ENCODE data around the gene NTRK1.
A peak's percentile ranks its signal among the peaks of the same experiment; 100 is the strongest.

Gene NTRK1

GRCh38 chr1:156899956-156900718 lies 39.5 kb downstream of the NTRK1 start:
- peak; percentile 77 for DNase-seq

GRCh38 chr1:156900896-156901589 lies 40.4 kb downstream of the NTRK1 start:
- peak; percentile 29 for DNase-seq

GRCh38 chr1:156901590-156901900 lies 40.9 kb downstream of the NTRK1 start:
- no peak for DNase-seq

GRCh38 chr1:156901966-156902915 lies 41.6 kb downstream of the NTRK1 start:
- DNase-seq = peak; percentile 58

GRCh38 chr1:156903328-156904091 lies 42.8 kb downstream of the NTRK1 start:
- DNase-seq = no peak

GRCh38 chr1:156904187-156904959 lies 43.7 kb downstream of the NTRK1 start:
- peak; percentile 43 for DNase-seq

- no peak for DNase-seq
These were observed 44.5 kb downstream of the NTRK1 start for GRCh38 chr1:156905176-156905575.

GRCh38 chr1:156905651-156906050 lies 45.0 kb downstream of the NTRK1 start:
- no peak for DNase-seq

- no peak for DNase-seq
These were observed 45.7 kb downstream of the NTRK1 start for GRCh38 chr1:156906206-156906906.

- no peak for DNase-seq
These were observed 47.9 kb downstream of the NTRK1 start for GRCh38 chr1:156908541-156908940.

- DNase-seq = no peak
These were observed 48.3 kb downstream of the NTRK1 start for GRCh38 chr1:156908955-156909354.

- no peak for DNase-seq
These were observed 49.0 kb downstream of the NTRK1 start for GRCh38 chr1:156909671-156910070.

GRCh38 chr1:156910309-156910782 lies 49.7 kb downstream of the NTRK1 start:
- DNase-seq = peak; percentile 41

GRCh38 chr1:156911577-156912298 lies 51.1 kb downstream of the NTRK1 start:
- no peak for DNase-seq

GRCh38 chr1:156912310-156912709 lies 51.6 kb downstream of the NTRK1 start:
- DNase-seq = no peak

GRCh38 chr1:156912861-156913808 lies 52.5 kb downstream of the NTRK1 start:
- DNase-seq = no peak

GRCh38 chr1:156913809-156914387 lies 53.2 kb downstream of the NTRK1 start:
- no peak for DNase-seq

- no peak for DNase-seq
These were observed 53.8 kb downstream of the NTRK1 start for GRCh38 chr1:156914440-156914856.

All from right hindlimb (tissue), 1 donor.